K562 (cell line): ENCODE measurements around the gene SPEG. TPM values are rescaled to one million over a fixed set of nuclear protein-coding genes. Genes with fewer than 3 reads are reported as not detected.
A peak's percentile ranks its signal among the peaks of the same experiment; 100 is the strongest.

Experiments used
- CHD2 ChIP-seq: IDR thresholded peaks from 2 replicates; pipeline ENCODE4 v1.6.1; 2011; ENCODE audit warnings: low read depth, low read length
- CREB5 ChIP-seq: fragments of 250-450 bp; sonication (Bioruptor Pico); IDR thresholded peaks from 2 replicates; pipeline ENCODE4 v1.5.0; 2020; ENCODE audit warnings: mild to moderate bottlenecking
- DACH1 ChIP-seq: fragments of 450-650 bp; IDR thresholded peaks from 2 replicates; pipeline ENCODE4 v1.6.1; 2018; ENCODE audit not compliant: partially characterized antibody
- ETS2 ChIP-seq: IDR thresholded peaks from 2 replicates; pipeline ENCODE4 v1.6.1; 2016; ENCODE audit warnings: borderline replicate concordance, missing genetic modification characterization, mild to moderate bottlenecking, moderate library complexity, missing compliant biosample characterization; ENCODE audit not compliant: poor library complexity, severe bottlenecking
- GATA2 ChIP-seq: sonication (generic); formaldehyde crosslinking; IDR thresholded peaks from 2 replicates; pipeline ENCODE4 v1.4.0; 2020; ENCODE audit warnings: mild to moderate bottlenecking, missing genetic modification reagents
- IRF1 ChIP-seq: sonication (generic); formaldehyde crosslinking; IDR thresholded peaks from 2 replicates; pipeline ENCODE4 v1.8.0; 2022; ENCODE audit warnings: missing genetic modification reagents, mild to moderate bottlenecking, borderline replicate concordance
- KAT7 ChIP-seq: sonication (generic); formaldehyde crosslinking; IDR thresholded peaks from 2 replicates; pipeline ENCODE4 v1.8.0; 2022; ENCODE audit warnings: missing genetic modification reagents, mild to moderate bottlenecking, borderline replicate concordance
- KDM5B ChIP-seq: fragments of 200-600 bp; sonication (generic); IDR thresholded peaks from 2 replicates; pipeline ENCODE4 v1.6.1; 2012; ENCODE audit warnings: low read depth, mild to moderate bottlenecking, moderate library complexity, low read length, control low read depth, inconsistent platforms; ENCODE audit not compliant: insufficient replicate concordance
- LEF1 ChIP-seq: fragments of 450-650 bp; IDR thresholded peaks from 2 replicates; pipeline ENCODE4 v1.6.1; 2016; ENCODE audit warnings: mild to moderate bottlenecking
- MIER1 ChIP-seq: fragments of 450-650 bp; IDR thresholded peaks from 2 replicates; pipeline ENCODE4 v1.6.1; 2016; ENCODE audit warnings: antibody characterized with exemption, mild to moderate bottlenecking, low read depth
- PHB2 ChIP-seq: fragments of 450-650 bp; IDR thresholded peaks from 2 replicates; pipeline ENCODE4 v1.6.1; 2017; ENCODE audit warnings: low read depth
- ZEB2 ChIP-seq: fragments of 450-650 bp; IDR thresholded peaks from 2 replicates; pipeline ENCODE4 v1.6.1; 2016
- ZNF324 ChIP-seq: fragments of 250-450 bp; sonication (Bioruptor Pico); IDR thresholded peaks from 2 replicates; pipeline ENCODE4 v1.4.0; 2020; ENCODE audit warnings: mild to moderate bottlenecking
- ZNF444 ChIP-seq: fragments of 250-450 bp; sonication (Bioruptor Pico); IDR thresholded peaks from 2 replicates; pipeline ENCODE4 v1.4.0; 2020; ENCODE audit warnings: mild to moderate bottlenecking, moderate library complexity
- polyA plus RNA-seq, 8 experiments: library from polyadenylated mRNA; depleted of rRNA in 4 of 8; stranded (reverse) in 5 of 8; unstranded in 3 of 8; fragments of >200 nt; fragmentation: Nextera tagmentation in 2 of 8; fragmentation: Illumina TruSeq in 1 of 8; extraction: Ambion mirVana in 2 of 8; extraction: Trizol in 1 of 8; gene quantifications; 2 replicates each; pipeline versions ENCODE4 v1.2.1 to v1.2.3, GENCODE V29; 2011 to 2014; ENCODE audit warnings: inconsistent platforms in 1 of 8, missing spikeins in 1 of 8
- total RNA-seq, 7 experiments: library from RNA; depleted of rRNA in 6 of 7; stranded (reverse); fragments of >200 nt in 6 of 7; fragmentation: Illumina TruSeq in 2 of 7; extraction: Trizol in 2 of 7; gene quantifications; 2 replicates each; pipeline versions ENCODE4 v1.2.1 to v1.2.3, GENCODE V29; 2011 to 2021; ENCODE audit warnings: low replicate concordance in 1 of 7
- TF ChIP-seq, protein P1 (sequence below): fragments of 250-450 bp; sonication (Bioruptor Pico); IDR thresholded peaks from 2 replicates; pipeline ENCODE4 v1.4.0; 2020
- TF ChIP-seq, protein P2 (sequence below): fragments of 450-650 bp; IDR thresholded peaks from one replicate; pipeline ENCODE4 v1.6.1; 2018; ENCODE audit warnings: mild to moderate bottlenecking, moderate library complexity; ENCODE audit not compliant: partially characterized antibody
- TF ChIP-seq, protein P3 (sequence below): fragments of 450-650 bp; IDR thresholded peaks from 2 replicates; pipeline ENCODE4 v1.6.1; 2016; ENCODE audit warnings: low read depth, mild to moderate bottlenecking, moderate library complexity

SPEG gene
- total and polyA plus RNA-seq, 9 of the 15 experiments (the other 6 are each of a cell fraction or from before 2014, with no cell fraction given), result 0.49 to 8.7 (median 3.0) TPM

- TF ChIP-seq ZNF324 (no peak), ETS2 (no peak), MIER1 (no peak), KDM5B (no peak), ZEB2 (no peak), CHD2 (no peak), IRF1 (no peak), GATA2 (no peak), CREB5 (CRISPR knock-in tag) (no peak), LEF1 (no peak), KAT7 (CRISPR knock-in tag) (peak; percentile 72; the same call in 1 of the 2 replicates), DACH1 (no peak), PHB2 (no peak), ZNF444 (no peak)
- TF ChIP-seq, protein P1, sequence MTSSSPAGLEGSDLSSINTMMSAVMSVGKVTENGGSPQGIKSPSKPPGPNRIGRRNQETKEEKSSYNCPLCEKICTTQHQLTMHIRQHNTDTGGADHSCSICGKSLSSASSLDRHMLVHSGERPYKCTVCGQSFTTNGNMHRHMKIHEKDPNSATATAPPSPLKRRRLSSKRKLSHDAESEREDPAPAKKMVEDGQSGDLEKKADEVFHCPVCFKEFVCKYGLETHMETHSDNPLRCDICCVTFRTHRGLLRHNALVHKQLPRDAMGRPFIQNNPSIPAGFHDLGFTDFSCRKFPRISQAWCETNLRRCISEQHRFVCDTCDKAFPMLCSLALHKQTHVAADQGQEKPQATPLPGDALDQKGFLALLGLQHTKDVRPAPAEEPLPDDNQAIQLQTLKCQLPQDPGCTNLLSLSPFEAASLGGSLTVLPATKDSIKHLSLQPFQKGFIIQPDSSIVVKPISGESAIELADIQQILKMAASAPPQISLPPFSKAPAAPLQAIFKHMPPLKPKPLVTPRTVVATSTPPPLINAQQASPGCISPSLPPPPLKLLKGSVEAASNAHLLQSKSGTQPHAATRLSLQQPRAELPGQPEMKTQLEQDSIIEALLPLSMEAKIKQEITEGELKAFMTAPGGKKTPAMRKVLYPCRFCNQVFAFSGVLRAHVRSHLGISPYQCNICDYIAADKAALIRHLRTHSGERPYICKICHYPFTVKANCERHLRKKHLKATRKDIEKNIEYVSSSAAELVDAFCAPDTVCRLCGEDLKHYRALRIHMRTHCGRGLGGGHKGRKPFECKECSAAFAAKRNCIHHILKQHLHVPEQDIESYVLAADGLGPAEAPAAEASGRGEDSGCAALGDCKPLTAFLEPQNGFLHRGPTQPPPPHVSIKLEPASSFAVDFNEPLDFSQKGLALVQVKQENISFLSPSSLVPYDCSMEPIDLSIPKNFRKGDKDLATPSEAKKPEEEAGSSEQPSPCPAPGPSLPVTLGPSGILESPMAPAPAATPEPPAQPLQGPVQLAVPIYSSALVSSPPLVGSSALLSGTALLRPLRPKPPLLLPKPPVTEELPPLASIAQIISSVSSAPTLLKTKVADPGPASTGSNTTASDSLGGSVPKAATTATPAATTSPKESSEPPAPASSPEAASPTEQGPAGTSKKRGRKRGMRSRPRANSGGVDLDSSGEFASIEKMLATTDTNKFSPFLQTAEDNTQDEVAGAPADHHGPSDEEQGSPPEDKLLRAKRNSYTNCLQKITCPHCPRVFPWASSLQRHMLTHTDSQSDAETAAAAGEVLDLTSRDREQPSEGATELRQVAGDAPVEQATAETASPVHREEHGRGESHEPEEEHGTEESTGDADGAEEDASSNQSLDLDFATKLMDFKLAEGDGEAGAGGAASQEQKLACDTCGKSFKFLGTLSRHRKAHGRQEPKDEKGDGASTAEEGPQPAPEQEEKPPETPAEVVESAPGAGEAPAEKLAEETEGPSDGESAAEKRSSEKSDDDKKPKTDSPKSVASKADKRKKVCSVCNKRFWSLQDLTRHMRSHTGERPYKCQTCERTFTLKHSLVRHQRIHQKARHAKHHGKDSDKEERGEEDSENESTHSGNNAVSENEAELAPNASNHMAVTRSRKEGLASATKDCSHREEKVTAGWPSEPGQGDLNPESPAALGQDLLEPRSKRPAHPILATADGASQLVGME (CRISPR knock-in tag), result no peak
- TF ChIP-seq, protein P2, sequence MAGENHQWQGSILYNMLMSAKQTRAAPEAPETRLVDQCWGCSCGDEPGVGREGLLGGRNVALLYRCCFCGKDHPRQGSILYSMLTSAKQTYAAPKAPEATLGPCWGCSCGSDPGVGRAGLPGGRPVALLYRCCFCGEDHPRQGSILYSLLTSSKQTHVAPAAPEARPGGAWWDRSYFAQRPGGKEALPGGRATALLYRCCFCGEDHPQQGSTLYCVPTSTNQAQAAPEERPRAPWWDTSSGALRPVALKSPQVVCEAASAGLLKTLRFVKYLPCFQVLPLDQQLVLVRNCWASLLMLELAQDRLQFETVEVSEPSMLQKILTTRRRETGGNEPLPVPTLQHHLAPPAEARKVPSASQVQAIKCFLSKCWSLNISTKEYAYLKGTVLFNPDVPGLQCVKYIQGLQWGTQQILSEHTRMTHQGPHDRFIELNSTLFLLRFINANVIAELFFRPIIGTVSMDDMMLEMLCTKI, result no peak
- TF ChIP-seq, protein P3, sequence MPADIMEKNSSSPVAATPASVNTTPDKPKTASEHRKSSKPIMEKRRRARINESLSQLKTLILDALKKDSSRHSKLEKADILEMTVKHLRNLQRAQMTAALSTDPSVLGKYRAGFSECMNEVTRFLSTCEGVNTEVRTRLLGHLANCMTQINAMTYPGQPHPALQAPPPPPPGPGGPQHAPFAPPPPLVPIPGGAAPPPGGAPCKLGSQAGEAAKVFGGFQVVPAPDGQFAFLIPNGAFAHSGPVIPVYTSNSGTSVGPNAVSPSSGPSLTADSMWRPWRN, result no peak
Measured at GRCh38 chr2:219530048-219530963, 95.7 kb downstream of the SPEG start (continued).
